ENCODE results near the gene ADCY4. TPM values are rescaled to one million over a fixed set of nuclear protein-coding genes. Genes with fewer than 3 reads are reported as not detected.

The ADCY4 gene
- total and polyA plus RNA-seq, 4 donors, result 22.6 to 42.8 (median 36.0) TPM

GRCh38 chr14:24337144-24337823, 2.4 kb upstream of the ADCY4 start:
- no peak overlapping the region for H3K27ac ChIP-seq (ENCODE audit: low read depth in 1 of 2, low read length in 1 of 2)
- H3K4me1 ChIP-seq (ENCODE audit: control insufficient read depth in 5 of 5, insufficient read depth in 5 of 5, low read length in 5 of 5), result peaks cover 0 to 28% (median 15%) of the 10 kb centered on the region in 5 donors
- H3K27me3 ChIP-seq (ENCODE audit: control insufficient read depth in 3 of 3, insufficient read depth in 3 of 3, low read length in 2 of 3), result peaks cover 0 to 74% (median 56%) of the 10 kb centered on the region in 3 donors
- peaks cover 0 to 5% (median 0%) of the 10 kb centered on the region in 4 donors for H3K36me3 ChIP-seq (ENCODE audit: control insufficient read depth in 4 of 4, insufficient read depth in 4 of 4, low read length in 4 of 4)
- WGBS, 2 donors, result 91 to 94% methylated on average over 7 of the region's 7 CpGs
- no peak overlapping the region for H3K9ac ChIP-seq (ENCODE audit: insufficient read depth in 1 of 2, low read length in 2 of 2)
- H3K4me3 ChIP-seq, result no peak overlapping the region
- no peaks in the 10 kb centered on the region for H3K9me3 ChIP-seq (ENCODE audit: control insufficient read depth in 4 of 4, insufficient read depth in 3 of 4, low read length in 3 of 4)
- no peak for TF ChIP-seq CTCF (IDR thresholded peaks at IDR 0.05; ENCODE audit: control extremely low read depth, extremely low read depth)
- ATAC-seq (ENCODE audit: insufficient read depth, low FRiP score) (no peak), DNase-seq (no peak)

- DNase-seq (peak in 1 of 3 donors; percentile 25), ATAC-seq (ENCODE audit: insufficient read depth, low FRiP score) (no peak)
Observed at GRCh38 chr14:24335461-24336171, 745 bp upstream of the ADCY4 start.

GRCh38 chr14:24332268-24332993, 2.4 kb downstream of the ADCY4 start:
- TF ChIP-seq CTCF (IDR thresholded peaks at IDR 0.05; ENCODE audit: control extremely low read depth, extremely low read depth), result peak; percentile 67
- no peak overlapping the region for H3K9ac ChIP-seq (ENCODE audit: insufficient read depth in 1 of 2, low read length in 2 of 2)
- peak; percentile 73 to 77 (median 76) for DNase-seq
- peaks cover 0 to 6% (median 0%) of the 10 kb centered on the region in 4 donors for H3K36me3 ChIP-seq (ENCODE audit: control insufficient read depth in 4 of 4, insufficient read depth in 4 of 4, low read length in 4 of 4)
- no peak overlapping the region for H3K27ac ChIP-seq (ENCODE audit: low read depth in 1 of 2, low read length in 1 of 2)
- H3K4me1 ChIP-seq (ENCODE audit: control insufficient read depth in 5 of 5, insufficient read depth in 5 of 5, low read length in 5 of 5), result peaks cover 0 to 20% (median 9%) of the 10 kb centered on the region in 5 donors
- WGBS, 2 donors, result 18 to 26% methylated on average over 56 of the region's 56 CpGs
- peak; percentile 72 for ATAC-seq (ENCODE audit: insufficient read depth, low FRiP score)
- H3K27me3 ChIP-seq (ENCODE audit: control insufficient read depth in 3 of 3, insufficient read depth in 3 of 3, low read length in 2 of 3), result peaks cover 0 to 50% (median 38%) of the 10 kb centered on the region in 3 donors
- H3K4me3 ChIP-seq, result no peak overlapping the region
- H3K9me3 ChIP-seq (ENCODE audit: control insufficient read depth in 4 of 4, insufficient read depth in 3 of 4, low read length in 3 of 4), result no peaks in the 10 kb centered on the region

More at GRCh38 chr14:24335461-24336171, 745 bp upstream of the ADCY4 start:
- Histone ChIP-seq H3K27ac (ENCODE audit: low read depth in 1 of 2, low read length in 1 of 2) (peak overlapping the region in 1 of 2 donors; percentile 82), H3K4me1 (ENCODE audit: control insufficient read depth in 5 of 5, insufficient read depth in 5 of 5, low read length in 5 of 5) (peaks cover 0 to 31% (median 15%) of the 10 kb centered on the region in 5 donors), H3K4me3 (no peak overlapping the region), H3K9me3 (ENCODE audit: control insufficient read depth in 4 of 4, insufficient read depth in 3 of 4, low read length in 3 of 4) (no peaks in the 10 kb centered on the region), H3K36me3 (ENCODE audit: control insufficient read depth in 4 of 4, insufficient read depth in 4 of 4, low read length in 4 of 4) (peaks cover 0 to 5% (median 0%) of the 10 kb centered on the region in 4 donors), H3K9ac (ENCODE audit: insufficient read depth in 1 of 2, low read length in 2 of 2) (no peak overlapping the region), H3K27me3 (ENCODE audit: control insufficient read depth in 3 of 3, insufficient read depth in 3 of 3, low read length in 2 of 3) (peaks cover 0 to 69% (median 57%) of the 10 kb centered on the region in 3 donors)
- 49 to 63% methylated on average over 12 of the region's 12 CpGs for WGBS, 2 donors
- TF ChIP-seq CTCF (IDR thresholded peaks at IDR 0.05; ENCODE audit: control extremely low read depth, extremely low read depth), result no peak
